Pancreas (tissue), 10 donors: ENCODE measurements around the gene ABHD8. TPM values are rescaled to one million over a fixed set of nuclear protein-coding genes. Genes with fewer than 3 reads are reported as not detected.

Source experiments
- ATAC-seq, 4 donors: fragments of 200-7000 bp; cut with Tn5 transposase; one replicate each; pipeline versions ENCODE4 v1.8.0 to v1.9.1; 2020; ENCODE audit warnings: mild to moderate bottlenecking in 4 of 4, moderate library complexity in 4 of 4
- DNase-seq, 6 donors: peaks; one replicate each; pipeline ENCODE4 v3.0.0-alpha.2; 2020
- FAIRE-seq: peaks from 2 replicates; lab custom pipeline; 2012; peaks lifted over from hg19 to GRCh38; lab: Jason Lieb, UNC
- H3K27ac ChIP-seq, 4 donors: fragments of 200-600 bp; sonication (generic); 1 replicate in 3 of 4; 2 replicates in 1 of 4; pipeline versions ENCODE4 v1.5.0 to v1.8.0; 2020
- H3K27me3 ChIP-seq, 4 donors: fragments of 200-600 bp; one replicate each; pipeline ENCODE4 v1.8.0; 2021
- H3K36me3 ChIP-seq, 3 donors: fragments of 200-600 bp; sonication (generic) in 1 of 3; one replicate each; pipeline versions ENCODE4 v1.5.0 to v1.8.0; 2020 to 2021
- H3K4me1 ChIP-seq, 3 donors: fragments of 200-600 bp; one replicate each; pipeline ENCODE4 v1.8.0; 2021
- H3K4me3 ChIP-seq, 4 donors: fragments of 200-600 bp; sonication (generic) in 2 of 4; one replicate each; pipeline versions ENCODE4 v1.5.0 to v1.8.0; 2020 to 2021
- H3K9me3 ChIP-seq, 4 donors: fragments of 200-600 bp; one replicate each; pipeline ENCODE4 v1.8.0; 2021
- CTCF ChIP-seq, 4 donors: fragments of 200-600 bp; sonication (generic) in 3 of 4; IDR thresholded peaks; one replicate each; pipeline versions ENCODE4 v1.5.0 to v1.8.0; 2021; ENCODE audit warnings: antibody characterized with exemption in 4 of 4
- WGBS, 2 donors: extraction: QIAGEN DNeasy Blood & Tissue Kit; methylation state at CpG; one replicate each; pipeline ENCODE4 v1.1.7; 2013; 5-methylcytosine and 5-hydroxymethylcytosine counted together
- intact Hi-C, 3 donors: fragments of 100-400 bp; cut with DNase I; formaldehyde crosslinking; loops; one replicate each; pipeline versions ENCODE4 v1.11.1 to v1.14.2; 2022
- polyA plus RNA-seq, 2 donors: library from polyadenylated mRNA; stranded (reverse); fragments of 200-250 nt; gene quantifications; one replicate each; pipeline ENCODE4 v1.2.3, GENCODE V29; 2013
- total RNA-seq, 6 donors: library from RNA; stranded (reverse); fragmentation: NEBNext Ultra II Directional in 4 of 6; extraction: Animal tissue kit (Norgen Biotek cat#: 25700) in 4 of 6; gene quantifications; one replicate each; pipeline versions ENCODE4 v1.2.1 to v1.2.4, GENCODE V29; 2021 to 2023
- donor health status: healthy with polysubstance abuse.
- donor health status: DM: no; HTN: no; CAD: no; lungs with moderate emphysema.
- donor health status: DM: no; HTN: no; CAD: no.
- donor health status: control.
- donor health status: control.
- donor health status: Bipolar disorder and iron deficiency.
- donor health status: DM: yes; HTN: yes; CAD: no.
- donor health status: DM: no; HTN: no; CAD: no.
- donor health status: DM: no; HTN: no; CAD: no.
- donor health status: DM: yes; HTN: yes; CAD: no.

The ABHD8 gene
- total and polyA plus RNA-seq, 8 donors: 5.2 to 8.6 (median 6.6) TPM

GRCh38 chr19:17327068-17327653, 23.9 kb upstream of the ABHD8 start:
- H3K9me3 ChIP-seq: no peaks in the 10 kb centered on the region
- intact Hi-C loops: no loop called here
- 92 to 95% methylated on average over 20 to 27 of the region's 27 CpGs for WGBS, 2 donors
- no peak for FAIRE-seq
- no peak overlapping the region for H3K27ac ChIP-seq
- H3K27me3 ChIP-seq: no peaks in the 10 kb centered on the region
- no peak overlapping the region for H3K4me3 ChIP-seq
- ATAC-seq: no peak
- DNase-seq: no peak
- no peaks in the 10 kb centered on the region for H3K36me3 ChIP-seq
- peaks cover 0 to 6% (median 0%) of the 10 kb centered on the region in 3 donors for H3K4me1 ChIP-seq
- no peak for TF ChIP-seq CTCF (IDR thresholded peaks at IDR 0.05)

- Histone ChIP-seq H3K4me3 (no peak overlapping the region), H3K4me1 (peaks cover 0 to 6% (median 0%) of the 10 kb centered on the region in 3 donors), H3K27me3 (no peaks in the 10 kb centered on the region), H3K27ac (no peak overlapping the region), H3K9me3 (no peaks in the 10 kb centered on the region), H3K36me3 (peaks cover 0 to 3% (median 0%) of the 10 kb centered on the region in 3 donors)
- DNase-seq: no peak
- no peak for ATAC-seq
- 82 to 85% methylated on average over 11 of the region's 11 CpGs for WGBS, 2 donors
- no peak for TF ChIP-seq CTCF (IDR thresholded peaks at IDR 0.05)
- intact Hi-C loops: no loop called here
- no peak for FAIRE-seq
Observed at GRCh38 chr19:17326595-17326966, 23.4 kb upstream of the ABHD8 start.

- peaks cover 0 to 6% (median 0%) of the 10 kb centered on the region in 3 donors for H3K4me1 ChIP-seq
- ATAC-seq (no peak), DNase-seq (no peak), FAIRE-seq (no peak)
- peaks cover 0 to 4% (median 0%) of the 10 kb centered on the region in 3 donors for H3K36me3 ChIP-seq
- WGBS, 2 donors: 81 to 83% methylated on average over 17 of the region's 17 CpGs
- H3K4me3 ChIP-seq: no peak overlapping the region
- no peak for TF ChIP-seq CTCF (IDR thresholded peaks at IDR 0.05)
- intact Hi-C loops: no loop called here
- H3K27ac ChIP-seq: no peak overlapping the region
- no peaks in the 10 kb centered on the region for H3K9me3 ChIP-seq
- no peaks in the 10 kb centered on the region for H3K27me3 ChIP-seq
Observed at GRCh38 chr19:17325881-17326594, 22.8 kb upstream of the ABHD8 start.

GRCh38 chr19:17325133-17325532, 21.9 kb upstream of the ABHD8 start:
- 96% methylated on average over 20 of the region's 20 CpGs for WGBS, 2 donors
- H3K4me3 ChIP-seq: no peak overlapping the region
- ATAC-seq (no peak), DNase-seq (no peak), FAIRE-seq (no peak)
- H3K27me3 ChIP-seq: no peaks in the 10 kb centered on the region
- peaks cover 0 to 6% (median 0%) of the 10 kb centered on the region in 3 donors for H3K4me1 ChIP-seq
- peaks cover 0 to 11% (median 7%) of the 10 kb centered on the region in 3 donors for H3K36me3 ChIP-seq
- no peaks in the 10 kb centered on the region for H3K9me3 ChIP-seq
- intact Hi-C loops: no loop called here
- H3K27ac ChIP-seq: no peak overlapping the region
- no peak for TF ChIP-seq CTCF (IDR thresholded peaks at IDR 0.05)
